Hypothalamus (tissue), 51 donors: ENCODE data around the gene SMYD4.
A peak's percentile ranks its signal among the peaks of the same experiment; 100 is the strongest.
"Not testable (repeated sequence)": the region's sequence is repeated elsewhere in the genome, so short reads cannot be mapped to it uniquely, and the experiment has no call there.

Experiments
- DNase-seq, 51 donors: peaks; one replicate each; lab custom pipeline; 2025; lab: John Stamatoyannopoulos, UW

The SMYD4 gene

GRCh38 chr17:1762233-1762900, 67.3 kb downstream of the SMYD4 start:
- peak in 2 of 51 donors; percentile 25 to 26 for DNase-seq

- no peak for DNase-seq
These were observed 70.2 kb downstream of the SMYD4 start for GRCh38 chr17:1759529-1759928.

GRCh38 chr17:1758807-1759206, 70.9 kb downstream of the SMYD4 start:
- peak in 2 of 51 donors; percentile 6 to 14 for DNase-seq

GRCh38 chr17:1755827-1756262, 73.9 kb downstream of the SMYD4 start:
- no peak for DNase-seq

GRCh38 chr17:1755252-1755826, 74.4 kb downstream of the SMYD4 start:
- DNase-seq, result peak in 2 of 51 donors; percentile 13 to 27

- DNase-seq, result peak in 1 of 51 donors; percentile 27
These were observed 75.1 kb downstream of the SMYD4 start for GRCh38 chr17:1754430-1755112.

GRCh38 chr17:1753767-1754429, 75.8 kb downstream of the SMYD4 start:
- no peak for DNase-seq

- DNase-seq, result peak in 5 of 51 donors; percentile 6 to 45 (median 17)
These were observed 77.1 kb downstream of the SMYD4 start for GRCh38 chr17:1752425-1753262.

- DNase-seq, result no peak
These were observed 79.1 kb downstream of the SMYD4 start for GRCh38 chr17:1750628-1751027.

- DNase-seq, result no peak
These were observed 82.6 kb downstream of the SMYD4 start for GRCh38 chr17:1746975-1747543.

- no peak for DNase-seq
These were observed 84.1 kb downstream of the SMYD4 start for GRCh38 chr17:1745513-1746020.

GRCh38 chr17:1744551-1745512, 84.9 kb downstream of the SMYD4 start:
- DNase-seq, result no peak

- DNase-seq, result no peak
These were observed 86.6 kb downstream of the SMYD4 start for GRCh38 chr17:1743088-1743439.

- no peak for DNase-seq
These were observed 87.2 kb downstream of the SMYD4 start, which contains the start of gene SERPINF2 for GRCh38 chr17:1742371-1743087. SERPINF2 (plus strand) TSS chr17:1742871; CDS start chr17:1744996, 2,125 bp downstream.

GRCh38 chr17:1741899-1742298, 87.8 kb downstream of the SMYD4 start:
- not testable (repeated sequence) for DNase-seq

GRCh38 chr17:1737531-1738291, 92.0 kb downstream of the SMYD4 start:
- no peak for DNase-seq
